Caco-2 (cell line): ENCODE measurements around the gene MBD6. TPM values are rescaled to one million over a fixed set of nuclear protein-coding genes. Genes with fewer than 3 reads are reported as not detected.

ENCODE experiments used
- BruUV-seq: library from RNA; stranded (reverse); fragments of 400-500 nt; replicated peaks from 2 replicates; lab custom pipeline; 2021; lab: Mats Ljungman, UMichigan
- CTCF ChIA-PET: fragments of 300-600 bp; sonication (Branson Sonifier 250); formaldehyde crosslinking; loops from one replicate; lab custom pipeline; 2022; ENCODE audit warnings: antibody characterized with exemption; lab: Charles Lee
- POLR2A ChIA-PET: fragments of 300-600 bp; sonication (Branson Sonifier 250); formaldehyde crosslinking; loops from one replicate; lab custom pipeline; 2022; ENCODE audit warnings: antibody characterized with exemption; lab: Charles Lee
- DNase-seq, 2 experiments: peaks; one replicate each; pipeline versions ENCODE4 v3.0.0 to v3.0.0-alpha.2; 2020 to 2022
- H3K27me3 ChIP-seq: replicated peaks from 2 replicates; pipeline ENCODE4 v1.6.0; 2011; ENCODE audit warnings: low read length; ENCODE audit not compliant: control insufficient read depth, insufficient read depth
- H3K36me3 ChIP-seq: 2 replicates; pipeline ENCODE4 v1.5.1; 2011; ENCODE audit warnings: low read length; ENCODE audit not compliant: control insufficient read depth, insufficient read depth
- H3K4me1 ChIP-seq: fragments of 250-450 bp; sonication (Bioruptor Pico); 2 replicates; pipeline ENCODE4 v1.5.1; 2020; ENCODE audit warnings: mild to moderate bottlenecking
- H3K4me3 ChIP-seq: 2 replicates; pipeline ENCODE4 v1.5.1; 2011; ENCODE audit warnings: low read depth, mild to moderate bottlenecking, control low read depth, low read length
- H3K9me3 ChIP-seq: fragments of 250-450 bp; sonication (Bioruptor Pico); 2 replicates; pipeline ENCODE4 v1.5.1; 2020; ENCODE audit warnings: mild to moderate bottlenecking, moderate library complexity
- H3K27ac Mint-ChIP-seq: one replicate; pipeline ENCODE4 v1.8.0; 2022; ENCODE audit warnings: mixed read lengths; ENCODE audit not compliant: unreplicated experiment
- H3K27me3 Mint-ChIP-seq: one replicate; pipeline ENCODE4 v1.8.0; 2022; ENCODE audit warnings: mixed read lengths; ENCODE audit not compliant: insufficient read depth, unreplicated experiment
- H3K36me3 Mint-ChIP-seq: one replicate; pipeline ENCODE4 v1.8.0; 2022; ENCODE audit warnings: mild to moderate bottlenecking, mixed read lengths; ENCODE audit not compliant: insufficient read depth, unreplicated experiment
- H3K4me1 Mint-ChIP-seq: one replicate; pipeline ENCODE4 v1.8.0; 2022; ENCODE audit warnings: low read depth, mixed read lengths; ENCODE audit not compliant: unreplicated experiment
- H3K4me3 Mint-ChIP-seq: one replicate; pipeline ENCODE4 v1.8.0; 2022; ENCODE audit warnings: mild to moderate bottlenecking, moderate library complexity, mixed read lengths; ENCODE audit not compliant: unreplicated experiment
- H3K9me3 Mint-ChIP-seq: one replicate; pipeline ENCODE4 v1.8.0; 2022; ENCODE audit warnings: mixed read lengths; ENCODE audit not compliant: unreplicated experiment
- intact Hi-C: fragments of 100-400 bp; cut with micrococcal nuclease; formaldehyde crosslinking; loops from one replicate; pipeline ENCODE4 v1.10.0; 2022; ENCODE audit not compliant: unreplicated experiment
- total RNA-seq: library from RNA; stranded (reverse); gene quantifications from 2 replicates; pipeline ENCODE4 v1.2.3, GENCODE V29; 2022
- TF ChIP-seq, protein P1 (sequence below), 2 experiments: fragments of 200-600 bp in 1 of 2; IDR thresholded peaks; 1 replicate in 1 of 2; 2 replicates in 1 of 2; pipeline versions ENCODE4 v1.5.1 to v1.8.0; 2011 to 2022; ENCODE audit warnings: antibody characterized with exemption in 1 of 2, control low read depth in 1 of 2, inconsistent platforms in 1 of 2, low read depth in 1 of 2, low read length in 1 of 2, mild to moderate bottlenecking in 1 of 2, moderate library complexity in 1 of 2; ENCODE audit not compliant: insufficient read depth in 1 of 2, severe bottlenecking in 1 of 2, unreplicated experiment in 1 of 2

MBD6 gene
- total RNA-seq, 1 experiment from 2014 or later: 82.2 TPM

DNA sequence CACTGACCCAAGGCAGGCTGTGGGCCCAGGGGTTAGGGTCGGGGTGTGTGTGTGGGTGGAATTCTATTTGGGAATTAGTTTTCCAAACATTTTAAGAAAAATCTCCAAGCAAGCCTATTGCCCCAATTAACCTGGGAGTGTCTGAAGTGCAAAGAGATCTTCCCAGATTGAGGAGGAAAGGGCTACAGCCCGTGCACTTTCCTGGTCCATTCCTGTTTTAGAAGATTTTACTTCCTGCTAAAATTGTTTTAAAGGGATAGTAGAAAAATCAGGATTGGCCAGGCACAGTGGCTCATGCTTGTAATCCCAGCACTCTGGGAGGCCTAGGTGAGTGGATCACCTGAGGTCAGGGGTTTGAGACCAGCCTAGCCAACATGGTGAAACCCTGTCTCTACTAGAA, 19.1 kb downstream of the MBD6 start:
- ChIA-PET CTCF (no interaction called here), POLR2A (no interaction called here)
- Mint-ChIP-seq H3K4me1 (peaks cover 10% of the 10 kb centered on the region), H3K27me3 (no peaks in the 10 kb centered on the region), H3K4me3 (no peak overlapping the region), H3K36me3 (peaks cover 22% of the 10 kb centered on the region), H3K27ac (no peak overlapping the region), H3K9me3 (no peaks in the 10 kb centered on the region)
- TF ChIP-seq, protein P1, sequence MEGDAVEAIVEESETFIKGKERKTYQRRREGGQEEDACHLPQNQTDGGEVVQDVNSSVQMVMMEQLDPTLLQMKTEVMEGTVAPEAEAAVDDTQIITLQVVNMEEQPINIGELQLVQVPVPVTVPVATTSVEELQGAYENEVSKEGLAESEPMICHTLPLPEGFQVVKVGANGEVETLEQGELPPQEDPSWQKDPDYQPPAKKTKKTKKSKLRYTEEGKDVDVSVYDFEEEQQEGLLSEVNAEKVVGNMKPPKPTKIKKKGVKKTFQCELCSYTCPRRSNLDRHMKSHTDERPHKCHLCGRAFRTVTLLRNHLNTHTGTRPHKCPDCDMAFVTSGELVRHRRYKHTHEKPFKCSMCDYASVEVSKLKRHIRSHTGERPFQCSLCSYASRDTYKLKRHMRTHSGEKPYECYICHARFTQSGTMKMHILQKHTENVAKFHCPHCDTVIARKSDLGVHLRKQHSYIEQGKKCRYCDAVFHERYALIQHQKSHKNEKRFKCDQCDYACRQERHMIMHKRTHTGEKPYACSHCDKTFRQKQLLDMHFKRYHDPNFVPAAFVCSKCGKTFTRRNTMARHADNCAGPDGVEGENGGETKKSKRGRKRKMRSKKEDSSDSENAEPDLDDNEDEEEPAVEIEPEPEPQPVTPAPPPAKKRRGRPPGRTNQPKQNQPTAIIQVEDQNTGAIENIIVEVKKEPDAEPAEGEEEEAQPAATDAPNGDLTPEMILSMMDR (IDR thresholded peaks at IDR 0.05; ENCODE audit: insufficient read depth in 1 of 2, low read depth in 1 of 2, low read length in 1 of 2, severe bottlenecking in 1 of 2, unreplicated experiment in 1 of 2): no peak
- 0 out of 2 replicates have a peak, but pooled peaks cover 1% of the 10 kb centered on the region for H3K36me3 ChIP-seq
- DNase-seq: no peak
- no peaks in the 10 kb centered on the region for H3K9me3 ChIP-seq
- no TSS peak for BruUV-seq
- no peak overlapping the region for H3K4me3 ChIP-seq
- intact Hi-C loops: no loop called here
- H3K27me3 ChIP-seq: no peaks in the 10 kb centered on the region
- peaks cover 9% of the 10 kb centered on the region; the same call in 1 of the 2 replicates for H3K4me1 ChIP-seq

DNA sequence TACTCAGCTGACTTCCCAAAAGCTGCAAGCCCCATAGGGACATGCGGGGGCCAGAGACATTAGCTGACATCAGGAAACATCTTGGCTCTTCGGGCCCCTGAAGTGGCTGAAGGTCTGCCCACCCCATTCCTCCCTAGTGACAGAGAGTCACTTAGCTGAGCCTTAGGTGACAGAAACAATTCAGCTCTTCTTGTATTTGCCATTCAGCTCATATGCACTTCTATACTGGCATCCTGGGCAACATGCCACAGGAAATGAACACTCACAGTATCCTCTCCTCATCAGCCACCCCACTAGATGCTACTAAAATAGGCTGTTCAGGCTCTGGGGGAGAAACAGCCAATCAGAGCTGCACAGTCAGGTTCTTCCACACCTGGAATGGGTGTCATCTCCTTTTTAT, 21.0 kb downstream of the MBD6 start:
- BruUV-seq: no TSS peak
- Mint-ChIP-seq H3K36me3 (peaks cover 21% of the 10 kb centered on the region), H3K4me1 (peaks cover 10% of the 10 kb centered on the region), H3K27me3 (peaks cover 5% of the 10 kb centered on the region), H3K9me3 (no peaks in the 10 kb centered on the region), H3K27ac (no peak overlapping the region), H3K4me3 (no peak overlapping the region)
- intact Hi-C loops: no loop called here
- peaks cover 2% of the 10 kb centered on the region for H3K27me3 ChIP-seq
- H3K9me3 ChIP-seq: no peaks in the 10 kb centered on the region
- POLR2A ChIA-PET: interaction anchor here (0.6 kb wide), 1 partner anchor 207 kb away, joined by 3 read pairs; no protein-coding TSS in a partner anchor
- CTCF ChIA-PET: interaction anchor here (1.0 kb wide), 1 partner anchor 40 kb away, joined by 3 read pairs; no protein-coding TSS in a partner anchor
- DNase-seq: no peak
- H3K36me3 ChIP-seq: 0 out of 2 replicates have a peak, but pooled peaks cover 1% of the 10 kb centered on the region
- no peak overlapping the region for H3K4me3 ChIP-seq
- TF ChIP-seq, protein P1 (IDR thresholded peaks at IDR 0.05; ENCODE audit: insufficient read depth in 1 of 2, low read depth in 1 of 2, low read length in 1 of 2, severe bottlenecking in 1 of 2, unreplicated experiment in 1 of 2): no peak
- peaks cover 9% of the 10 kb centered on the region; the same call in 1 of the 2 replicates for H3K4me1 ChIP-seq

DNA sequence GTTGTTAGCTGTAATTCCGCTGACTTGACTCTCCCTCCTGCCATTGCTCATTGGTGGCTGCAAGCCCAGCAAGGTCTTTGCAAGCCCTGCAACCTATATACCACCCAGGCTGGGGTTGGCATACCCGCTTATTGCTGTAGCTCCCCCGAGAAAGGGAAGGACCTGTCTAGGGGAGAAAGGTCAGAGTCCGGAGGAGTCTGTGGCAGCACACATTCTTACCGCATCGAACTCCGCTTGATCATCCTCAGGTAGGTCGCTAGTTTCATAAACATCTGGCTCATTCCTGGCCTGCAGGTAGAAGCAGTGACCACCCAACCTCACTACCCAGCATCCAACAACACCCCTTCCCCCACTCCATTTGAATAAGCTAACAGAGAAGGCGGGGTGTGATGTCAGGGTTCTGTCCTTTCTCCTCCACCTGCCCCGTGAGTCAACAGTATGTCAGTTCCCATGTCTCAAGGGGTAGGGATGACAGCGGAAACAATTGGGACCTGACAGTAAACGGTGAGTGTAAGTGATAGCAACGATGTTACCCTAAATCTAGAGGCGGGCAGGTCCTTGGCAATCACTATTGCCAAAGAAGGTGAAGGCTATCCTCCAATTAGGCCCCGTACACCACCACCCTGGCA, 23.3 kb downstream of the MBD6 start:
- peaks cover 15% of the 10 kb centered on the region for H3K36me3 Mint-ChIP-seq

More for the DNA sequence above, 23.3 kb downstream of the MBD6 start:
- H3K36me3 ChIP-seq: 0 out of 2 replicates have a peak, but pooled peaks cover 1% of the 10 kb centered on the region
- Mint-ChIP-seq H3K9me3 (no peaks in the 10 kb centered on the region), H3K4me1 (peaks cover 10% of the 10 kb centered on the region), H3K4me3 (peak overlapping the region; percentile 97), H3K27me3 (peaks cover 17% of the 10 kb centered on the region), H3K27ac (peak overlapping the region; percentile 96)
- H3K4me1 ChIP-seq: peaks cover 9% of the 10 kb centered on the region; the same call in 1 of the 2 replicates
- no peak for DNase-seq
- BruUV-seq: no TSS peak
- peak overlapping the region; percentile 77 for H3K4me3 ChIP-seq
- no peaks in the 10 kb centered on the region for H3K9me3 ChIP-seq
- ChIA-PET CTCF (interaction anchor here (0.5 to 1.0 kb wide), 4 partner anchors 25 to 357 kb away, joined by 3 to 4 read pairs (median 3); no protein-coding TSS in a partner anchor), POLR2A (interaction anchor here (0.6 to 1.8 kb wide), 2 partner anchors 23 to 217 kb away, joined by 7 to 8 read pairs; no protein-coding TSS in a partner anchor)
- TF ChIP-seq, protein P1 (IDR thresholded peaks at IDR 0.05; ENCODE audit: insufficient read depth in 1 of 2, low read depth in 1 of 2, low read length in 1 of 2, severe bottlenecking in 1 of 2, unreplicated experiment in 1 of 2): no peak
- intact Hi-C loops: loop anchor here (2.0 kb wide), 1 partner anchor 23 kb away; the partner anchor contains the start of gene MBD6
- H3K27me3 ChIP-seq: peaks cover 3% of the 10 kb centered on the region
